ENCODE data around the gene CIAO3.

DNA sequence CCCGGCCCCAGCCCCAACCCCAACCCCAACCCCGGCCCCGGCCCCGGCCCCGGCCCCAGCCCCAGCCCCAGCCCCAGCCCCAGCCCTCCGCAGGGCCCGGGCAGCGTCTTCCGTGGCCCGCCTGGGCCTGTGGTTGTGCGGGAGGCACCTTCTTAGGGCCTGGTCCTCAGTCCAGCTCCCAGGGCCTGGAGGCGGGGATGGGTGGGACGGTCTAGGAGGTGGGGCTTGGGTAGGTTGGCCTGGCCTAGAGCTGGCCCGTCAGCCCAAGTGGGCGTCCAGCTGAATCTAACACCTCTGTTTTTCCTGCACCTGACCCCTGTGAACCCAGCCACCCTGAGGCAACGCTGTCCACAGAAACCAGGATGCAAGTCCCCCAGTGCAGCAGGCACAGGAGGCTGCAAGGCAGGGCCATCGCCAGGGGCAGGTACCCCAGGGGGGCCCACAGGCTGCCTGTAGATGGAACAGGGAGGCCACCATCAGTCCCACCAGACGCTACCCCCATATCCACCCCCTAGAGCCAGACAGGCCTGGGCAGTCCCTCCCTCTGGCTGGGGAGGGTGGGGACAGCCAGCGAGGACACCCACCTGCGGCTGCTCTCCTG, 28.5 kb upstream of the CIAO3 start:
- TF ChIP-seq POLR2A (IDR thresholded peaks at IDR 0.05): no peak
- TF ChIP-seq EP300 (IDR thresholded peaks at IDR 0.05): no peak
